Thoracic aorta endothelial cell (primary cell): ENCODE data around the gene ZNF701. TPM values are rescaled to one million over a fixed set of nuclear protein-coding genes. Genes with fewer than 3 reads are reported as not detected.

Source experiments
- small RNA-seq: library from RNA; depleted of rRNA; stranded (forward); fragments of <200 nt; gene quantifications from one replicate; pipeline ENCODE3, GENCODE V24; 2012
- total RNA-seq: library from RNA; depleted of rRNA; stranded (reverse); fragments of >200 nt; gene quantifications from 2 replicates; pipeline ENCODE4 v1.2.3, GENCODE V29; 2012

ZNF701 gene
- total RNA-seq, result 14.9 and 17.3 TPM in 2 replicates

DNA sequence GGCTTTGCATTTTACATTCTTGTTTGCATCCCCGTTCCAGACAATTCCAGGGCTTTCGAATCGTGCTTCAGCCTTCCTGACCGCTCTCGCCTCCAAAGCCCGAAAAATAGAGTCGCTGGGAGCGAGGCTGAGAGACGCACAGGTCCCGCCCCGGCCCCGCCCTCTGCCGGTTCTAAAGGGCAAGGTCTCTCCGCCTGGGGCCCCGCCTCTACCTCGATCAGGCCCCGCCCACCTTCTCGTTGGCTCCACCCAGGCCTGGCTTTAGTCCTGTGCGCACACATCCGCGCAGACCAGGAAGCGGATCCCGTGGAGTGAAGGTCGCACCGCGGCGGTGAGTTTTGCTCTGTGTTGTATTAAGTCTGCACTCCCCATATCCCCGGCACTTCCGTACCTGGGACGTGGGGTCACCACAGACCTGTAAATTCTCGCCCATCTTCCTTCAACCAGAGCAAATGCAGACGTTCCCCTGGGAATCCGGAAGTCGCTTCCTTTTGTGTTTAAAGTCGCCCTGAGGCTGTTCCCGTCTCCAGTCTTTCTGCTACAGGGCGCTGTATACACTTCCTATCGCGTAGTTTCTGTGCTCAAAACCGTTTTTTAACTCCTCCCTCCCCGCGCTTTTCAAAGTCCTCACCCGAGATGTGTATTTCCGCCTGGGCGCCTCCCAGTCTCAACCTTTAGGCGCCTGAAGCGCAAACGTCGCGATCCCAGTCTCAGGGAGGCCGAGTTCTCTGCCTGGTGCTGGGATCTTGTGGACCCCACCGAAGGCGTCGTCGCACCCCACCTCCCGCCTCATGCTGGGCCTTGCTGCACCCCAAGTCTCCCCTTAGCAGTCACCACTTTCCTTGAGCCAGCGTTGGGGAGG is at the start of gene ZNF701:
Gene ZNF701 (plus strand): TSS at position 288 of the 862 bp plus-strand sequence. CDS start 3,861 bp downstream, outside the sequence.

DNA sequence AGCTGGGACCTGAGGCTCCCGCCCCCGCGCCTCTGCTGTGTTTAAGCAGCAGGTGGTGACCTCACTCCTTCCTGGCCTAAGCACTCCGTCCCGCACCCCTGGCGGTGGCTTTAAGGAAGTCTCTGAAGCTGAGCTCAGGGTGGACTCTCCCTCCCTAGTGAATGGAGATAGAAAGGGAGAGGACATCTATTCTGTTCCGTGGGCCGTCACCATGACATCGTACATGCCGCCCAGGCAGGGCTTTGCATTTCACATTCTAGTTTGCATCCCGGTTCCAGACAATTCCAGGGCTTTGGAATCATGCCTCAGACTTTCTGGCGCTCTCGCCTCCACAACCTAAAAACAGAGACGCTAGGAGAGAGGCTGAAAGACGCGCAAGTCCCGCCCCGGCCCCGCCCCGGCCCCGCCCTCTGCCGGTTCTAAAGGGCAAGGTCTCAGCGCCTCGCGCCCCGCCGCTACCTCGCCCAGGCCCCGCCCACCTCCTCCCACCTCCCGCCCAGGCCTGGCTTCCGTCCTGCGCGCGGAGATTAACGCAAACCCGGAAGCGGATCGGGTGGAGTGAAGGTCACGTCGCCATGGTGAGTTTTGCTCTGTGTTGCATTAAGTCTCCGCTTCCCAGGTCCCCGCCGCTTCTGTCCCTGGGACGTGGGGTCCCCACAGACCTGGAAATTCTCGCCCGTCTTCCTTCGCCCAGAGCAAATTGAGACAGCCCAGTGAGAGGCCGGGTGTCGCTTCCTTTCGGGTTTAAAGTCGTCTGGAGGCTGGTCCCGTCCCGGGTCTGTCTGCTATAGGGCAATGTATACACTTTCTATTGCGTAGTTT is 42.7 kb upstream of the ZNF701 start, which contains the start of gene ZNF808:
Gene ZNF808 (plus strand): TSS at position 535 of the 822 bp plus-strand sequence. CDS start 15,617 bp downstream, outside the sequence.

Small RNA genes lying within 50 kb of the gene (small RNA-seq; reads per million reads assigned to genes)
- gene RPL39P34, result not detected

Other genes starting within 250 kb of the ZNF701 start
- gene ZNF610, start 234.0 kb upstream of the ZNF701 start, total RNA-seq, result 1.4 and 3.1 TPM in 2 replicates
- 9.5 and 11.8 TPM in 2 replicates for gene ZNF880, start 200.4 kb upstream of the ZNF701 start, total RNA-seq
- 12.0 and 22.3 TPM in 2 replicates for gene ZNF528, start 172.4 kb upstream of the ZNF701 start, total RNA-seq
- gene ZNF534, start 141.1 kb upstream of the ZNF701 start, total RNA-seq, result not detected in 2 replicates
- gene ZNF578, start 116.7 kb upstream of the ZNF701 start, total RNA-seq, result 0.72 and 3.5 TPM in 2 replicates
- 19.3 and 23.4 TPM in 2 replicates for gene ZNF808, start 42.6 kb upstream of the ZNF701 start, total RNA-seq
- gene ZNF83, start 68.1 kb downstream of the ZNF701 start, total RNA-seq, result 47.5 and 53.6 TPM in 2 replicates
- gene ZNF611, start 164.8 kb downstream of the ZNF701 start, total RNA-seq, result 18.7 and 18.9 TPM in 2 replicates
- 6.7 and 7.4 TPM in 2 replicates for gene ZNF600, start 216.5 kb downstream of the ZNF701 start, total RNA-seq